GM23338 (cell line): Measurements from ENCODE around the gene SIRPA.

Source experiments
- CREB1 ChIP-seq: fragments of 250-450 bp; sonication (Bioruptor Pico); IDR thresholded peaks from 2 replicates; pipeline ENCODE4 v1.5.0; 2020; ENCODE audit warnings: low read depth, mild to moderate bottlenecking, moderate library complexity
- CTCF ChIP-seq, 2 experiments: fragments of 200-600 bp in 1 of 2; sonication (generic) in 1 of 2; conservative IDR thresholded peaks; 2 replicates each; pipeline versions ENCODE4 v1.5.1 to v1.6.1; 2016 to 2017; ENCODE audit warnings: antibody characterized with exemption in 2 of 2, low read depth in 2 of 2, mild to moderate bottlenecking in 2 of 2, moderate library complexity in 1 of 2
- EZH2 ChIP-seq: fragments of 200-600 bp; sonication (generic); IDR thresholded peaks from one replicate; pipeline ENCODE4 v1.8.0; 2017; ENCODE audit warnings: antibody characterized with exemption, mild to moderate bottlenecking, low read depth; ENCODE audit not compliant: unreplicated experiment
- POLR2AphosphoS5 ChIP-seq: IDR thresholded peaks from 2 replicates; pipeline ENCODE4 v1.6.1; 2016; ENCODE audit warnings: antibody characterized with exemption, low read depth
- REST ChIP-seq: IDR thresholded peaks from one replicate; pipeline ENCODE4 v1.6.1; 2018; ENCODE audit warnings: antibody characterized with exemption; ENCODE audit not compliant: unreplicated experiment

- no peak for TF ChIP-seq CTCF (conservative IDR thresholded peaks at IDR 0.05; ENCODE audit: low read depth in 2 of 2)
- no peak for TF ChIP-seq REST
- peak; percentile 53; the same call in 1 of the 2 replicates for TF ChIP-seq CREB1
- TF ChIP-seq EZH2, result peak; percentile 21
- peak; percentile 65 for TF ChIP-seq POLR2AphosphoS5
These were observed 51.7 kb downstream of the SIRPA start for GRCh38 chr20:1946762-1947534.
